GM21390 (cell line): ENCODE results near the gene SCRT2.
"Not testable (repeated sequence)": the region's sequence is repeated elsewhere in the genome, so short reads cannot be mapped to it uniquely, and the experiment has no call there.

Experiments used
- ATAC-seq: cut with Tn5 transposase; IDR thresholded peaks from one replicate; pipeline ENCODE4 v1.9.1; 2021; ENCODE audit not compliant: unreplicated experiment

Gene SCRT2

GRCh38 chr20:675453-676314 is at the start of gene SCRT2:
Gene SCRT2, minus strand, starts transcription at chr20:675802. Its CDS starts 201 bp downstream, at chr20:675601.
- ATAC-seq: no peak

- ATAC-seq: not testable (repeated sequence)
Measured at GRCh38 chr20:724797-725196, 49.2 kb upstream of the SCRT2 start.

- ATAC-seq: no peak
Measured at GRCh38 chr20:723756-724155, 48.2 kb upstream of the SCRT2 start.

GRCh38 chr20:722822-723644 is 47.4 kb upstream of the SCRT2 start:
- no peak for ATAC-seq

GRCh38 chr20:721876-722275 is 46.3 kb upstream of the SCRT2 start:
- no peak for ATAC-seq

DNA sequence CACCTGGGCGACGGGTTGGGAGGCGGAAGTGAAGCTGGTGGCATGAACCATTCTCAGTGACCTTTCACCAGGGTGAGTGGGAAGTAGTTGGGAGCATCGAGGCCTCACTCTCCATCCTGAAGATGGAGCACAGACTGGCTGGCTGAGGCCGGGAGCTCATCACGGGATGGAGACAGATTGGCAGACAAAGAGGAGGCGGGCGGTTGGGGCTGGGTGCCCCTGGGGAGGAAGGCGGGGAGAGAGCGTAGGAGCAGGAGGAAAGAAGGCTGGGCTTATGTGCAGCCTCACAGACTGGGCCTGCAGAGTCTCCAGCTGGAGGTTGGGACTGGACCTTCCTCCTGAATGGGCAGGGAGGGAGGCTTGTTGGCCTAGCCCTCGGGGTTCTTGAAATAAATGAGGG is 44.2 kb upstream of the SCRT2 start:
- no peak for ATAC-seq

GRCh38 chr20:719068-719467 is 43.5 kb upstream of the SCRT2 start:
- ATAC-seq: no peak

- ATAC-seq: no peak
Measured at GRCh38 chr20:717832-718231, 42.2 kb upstream of the SCRT2 start.

- ATAC-seq: no peak
Measured at GRCh38 chr20:717271-717670, 41.7 kb upstream of the SCRT2 start.

DNA sequence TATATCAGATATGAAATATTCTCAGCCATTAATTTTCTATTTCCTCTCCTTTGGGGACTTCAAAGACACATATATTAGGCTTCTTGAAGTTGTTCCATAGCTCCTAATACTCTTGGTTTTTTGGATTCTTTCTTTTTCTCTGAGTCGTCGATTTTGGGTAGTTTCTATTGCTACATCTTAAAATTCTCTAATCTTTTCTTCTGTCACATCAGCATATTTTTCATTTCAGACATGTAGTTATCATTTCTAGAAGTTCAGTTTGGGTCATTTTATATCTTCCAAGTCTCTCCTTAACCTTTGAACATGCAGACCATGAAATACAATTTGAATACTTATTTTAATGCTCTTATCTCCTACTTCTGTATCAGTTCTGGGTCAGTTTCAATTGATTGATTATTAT is 38.9 kb upstream of the SCRT2 start:
- no peak for ATAC-seq

DNA sequence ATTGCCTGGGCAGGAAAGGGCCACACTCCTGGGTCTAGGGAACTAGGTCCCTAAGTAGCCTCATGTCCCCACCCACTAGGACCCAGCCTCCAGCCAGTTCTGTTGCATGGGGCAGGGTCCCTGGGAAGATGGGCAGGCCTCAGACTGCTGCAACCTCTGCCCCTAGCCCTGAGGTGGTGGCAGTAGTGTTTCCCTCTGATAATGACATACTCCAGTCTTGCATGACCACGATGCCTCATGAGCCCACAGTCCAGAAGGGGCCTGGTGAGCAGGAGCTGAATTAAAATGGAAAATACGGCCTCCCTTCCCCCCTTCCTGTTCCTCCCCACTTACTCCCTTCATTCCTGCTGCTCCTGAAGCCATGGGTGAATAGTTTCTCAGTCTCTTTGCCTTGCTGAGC is 36.0 kb upstream of the SCRT2 start:
- ATAC-seq: no peak

- ATAC-seq: no peak
Measured at GRCh38 chr20:710780-711450, 35.3 kb upstream of the SCRT2 start.

- ATAC-seq: no peak
Measured at GRCh38 chr20:709991-710779, 34.6 kb upstream of the SCRT2 start.

DNA sequence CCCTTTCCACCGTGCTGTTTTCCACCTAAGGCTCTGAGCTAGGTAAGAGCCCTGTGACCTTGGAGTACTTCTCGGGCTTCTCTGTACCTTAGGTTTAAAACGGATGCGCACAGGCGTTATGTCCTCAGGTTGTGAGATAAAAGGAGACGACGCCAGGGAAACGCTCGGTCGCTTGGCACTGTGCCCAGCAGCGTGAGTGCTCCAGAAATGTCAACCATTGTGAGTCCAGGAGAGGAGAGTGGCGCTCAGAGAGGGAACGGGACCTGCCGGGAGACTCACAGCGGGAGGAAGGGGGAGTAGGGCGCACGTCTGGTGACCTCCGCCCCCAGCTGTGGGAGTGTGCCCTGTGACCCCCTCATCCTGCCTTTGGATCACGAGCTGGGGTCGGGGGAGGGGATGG is 33.8 kb upstream of the SCRT2 start:
- ATAC-seq: no peak

GRCh38 chr20:708956-709355 is 33.4 kb upstream of the SCRT2 start:
- ATAC-seq: no peak

GRCh38 chr20:707451-708110 is 32.0 kb upstream of the SCRT2 start:
- ATAC-seq: no peak

DNA sequence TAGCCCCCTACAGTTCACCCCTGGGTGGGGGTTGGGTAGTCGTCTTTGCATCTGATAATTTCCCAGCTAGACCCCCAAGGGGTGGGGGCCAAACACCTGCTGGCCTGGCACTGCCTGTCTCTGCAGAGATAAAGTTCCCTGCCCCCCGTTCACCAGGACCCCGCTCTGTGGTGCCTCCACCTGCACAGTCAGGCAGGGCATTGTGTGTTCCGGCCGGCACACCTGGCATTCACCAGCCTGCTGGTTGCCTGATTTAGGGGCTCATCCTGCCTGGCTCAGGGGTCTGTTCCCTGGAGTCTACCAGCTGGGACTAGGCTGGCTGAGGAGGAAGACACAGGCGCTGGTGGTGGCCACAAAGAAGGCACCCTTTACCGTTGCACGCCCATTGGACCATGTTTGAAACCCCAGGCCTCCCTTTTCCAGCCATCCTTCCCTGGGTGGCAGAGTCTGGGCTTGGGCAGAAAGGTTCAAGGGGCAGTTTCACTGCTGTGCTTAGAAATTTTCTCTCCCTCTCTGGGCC is 30.8 kb upstream of the SCRT2 start:
- no peak for ATAC-seq

DNA sequence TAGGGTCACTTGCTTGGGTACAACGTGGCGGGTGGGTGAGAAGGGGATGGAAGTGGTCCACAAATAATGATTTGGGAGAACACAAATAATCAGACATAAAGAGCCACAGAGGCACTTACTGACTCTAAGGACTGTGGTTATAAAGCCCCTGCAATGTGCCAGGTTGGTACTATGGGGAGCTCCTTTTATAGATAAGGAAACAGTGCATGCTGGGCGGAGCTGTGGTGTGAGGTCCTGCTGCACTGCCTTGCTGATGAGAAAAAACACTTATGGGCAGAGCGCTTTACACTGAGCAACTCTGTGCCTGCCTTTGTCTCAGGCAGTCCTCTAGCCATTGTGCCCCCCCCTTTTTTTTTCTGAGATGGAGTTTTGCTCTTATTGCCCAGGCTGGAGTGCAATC is 29.1 kb upstream of the SCRT2 start:
- no peak for ATAC-seq

GRCh38 chr20:703426-703825 is 27.8 kb upstream of the SCRT2 start:
- ATAC-seq: no peak

DNA sequence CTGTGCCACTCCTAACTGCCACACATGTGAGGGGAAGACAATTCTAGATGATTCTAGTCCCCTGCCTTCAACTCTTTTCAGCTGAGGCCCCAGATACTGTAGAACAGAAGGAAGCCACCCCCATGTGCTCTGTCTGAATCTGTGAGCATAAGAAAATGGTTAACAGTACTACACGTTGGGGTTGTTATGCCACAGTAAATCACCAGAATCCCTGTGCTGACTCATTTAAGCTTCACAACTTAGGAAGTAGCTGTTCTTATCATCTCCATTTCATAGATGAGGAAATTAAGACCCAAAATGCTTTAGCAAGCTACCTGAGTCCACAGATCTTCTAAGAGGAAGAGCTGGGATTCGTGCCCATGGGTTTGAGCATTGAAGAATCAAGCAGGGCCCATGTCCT is 27.4 kb upstream of the SCRT2 start:
- ATAC-seq: no peak
